Tibial nerve (tissue), 3 donors: Measurements from ENCODE around the gene SLC25A21.

ENCODE experiments used
- CTCF ChIP-seq, 5 experiments: fragments of 200-600 bp in 3 of 5; fragments of 450-650 bp in 2 of 5; sonication (generic) in 3 of 5; IDR thresholded peaks; one replicate each; pipeline ENCODE4 v1.5.1; 2016 to 2019; ENCODE audit warnings: antibody characterized with exemption in 5 of 5, mild to moderate bottlenecking in 3 of 5, moderate library complexity in 2 of 5
- POLR2A ChIP-seq, 2 donors: fragments of 450-650 bp; IDR thresholded peaks; one replicate each; pipeline ENCODE4 v1.6.1; 2017; ENCODE audit warnings: antibody characterized with exemption in 2 of 2, mild to moderate bottlenecking in 2 of 2, moderate library complexity in 2 of 2

- no peak for TF ChIP-seq CTCF (IDR thresholded peaks at IDR 0.05)
- no peak for TF ChIP-seq POLR2A (IDR thresholded peaks at IDR 0.05)
Observed at GRCh38 chr14:37143475-37143874, 28.9 kb downstream of the SLC25A21 start.
